K562 (cell line): ENCODE measurements around the gene ARHGEF7. TPM values are rescaled to one million over a fixed set of nuclear protein-coding genes. Genes with fewer than 3 reads are reported as not detected.

Source experiments
- ATAC-seq: fragments of 200-7000 bp; cut with Tn5 transposase; 3 replicates; pipeline ENCODE4 v1.9.1; 2020; ENCODE audit warnings: moderate library complexity
- BruUV-seq: library from RNA; stranded (reverse); fragments of 400-500 nt; replicated peaks from 2 replicates; lab custom pipeline; 2021; lab: Mats Ljungman, UMichigan
- CTCF ChIA-PET: fragments of 300-600 bp; formaldehyde crosslinking; extraction: SDS; loops from one replicate; lab custom pipeline; 2021; ENCODE audit warnings: low intra/inter-chr PET ratio; lab: Yijun Ruan, JAX
- POLR2A ChIA-PET: fragments of 300-600, 350-650 bp; sonication (Branson Sonifier 250); formaldehyde crosslinking; extraction: SDS; loops from one replicate; lab custom pipeline; 2021; ENCODE audit warnings: antibody characterized with exemption, inconsistent platforms; lab: Yijun Ruan, JAX
- DNase-seq, 4 experiments: peaks; one replicate each; pipeline versions ENCODE4 v3.0.0 to v3.0.0-alpha.2; 2011 to 2018; ENCODE audit warnings: low spot score in 3 of 4, mixed read lengths in 3 of 4; ENCODE audit errors: extremely low read depth in 1 of 4
- FAIRE-seq: peaks from 2 replicates; lab custom pipeline; 2011; peaks lifted over from hg19 to GRCh38; lab: Jason Lieb, UNC
- H2AFZ ChIP-seq: 2 replicates; pipeline ENCODE4 v1.6.0; 2011; ENCODE audit warnings: low read depth, low read length, control low read depth, inconsistent platforms
- H3K27ac ChIP-seq: fragments of 200-600 bp; 3 replicates; pipeline ENCODE4 v1.8.0; 2011; ENCODE audit warnings: low read depth, mild to moderate bottlenecking, control low read depth, inconsistent platforms, low read length, moderate library complexity, mixed read lengths; ENCODE audit errors: extremely low read depth
- H3K27me3 ChIP-seq, 2 experiments: fragments of 300-600 bp in 1 of 2; 2 replicates in 1 of 2; 3 replicates in 1 of 2; pipeline versions ENCODE4 v1.6.0 to v1.8.0; 2011; ENCODE audit warnings: inconsistent platforms in 2 of 2, low read length in 2 of 2, mild to moderate bottlenecking in 1 of 2, mixed read lengths in 1 of 2, moderate library complexity in 1 of 2; ENCODE audit not compliant: control insufficient read depth in 2 of 2, insufficient read depth in 2 of 2
- H3K36me3 ChIP-seq: fragments of 300-600 bp; 3 replicates; pipeline ENCODE4 v1.8.0; 2011; ENCODE audit warnings: mild to moderate bottlenecking, low read length, inconsistent platforms; ENCODE audit not compliant: control insufficient read depth, insufficient read depth
- H3K4me1 ChIP-seq, 2 experiments: fragments of 200-600 bp in 1 of 2; replicated peaks in 1 of 2; 2 replicates in 1 of 2; 3 replicates in 1 of 2; pipeline versions ENCODE4 v1.5.1 to v1.8.0; 2011; ENCODE audit warnings: inconsistent platforms in 2 of 2, low read length in 2 of 2, mild to moderate bottlenecking in 1 of 2, mixed read lengths in 1 of 2, moderate library complexity in 1 of 2; ENCODE audit not compliant: control insufficient read depth in 2 of 2, insufficient read depth in 2 of 2
- H3K4me2 ChIP-seq: 2 replicates; pipeline ENCODE4 v1.6.1; 2011; ENCODE audit warnings: low read length, control low read depth, inconsistent platforms, mixed read lengths; ENCODE audit not compliant: insufficient read depth
- H3K4me3 ChIP-seq: fragments of 200-600 bp; sonication (generic), shearing (Covaris generic); 2 replicates; pipeline ENCODE4 v1.5.1; 2016; ENCODE audit warnings: control low read depth, inconsistent platforms
- H3K79me2 ChIP-seq: fragments of 200-600 bp; 3 replicates; pipeline ENCODE4 v1.8.0; 2011; ENCODE audit warnings: low read length, inconsistent platforms; ENCODE audit not compliant: control insufficient read depth, insufficient read depth
- H3K9ac ChIP-seq, 2 experiments: 2 replicates each; pipeline versions ENCODE4 v1.6.0 to v1.6.1; 2011; ENCODE audit warnings: low read depth in 2 of 2, low read length in 2 of 2, control low read depth in 1 of 2, inconsistent platforms in 1 of 2, mild to moderate bottlenecking in 1 of 2, mixed read lengths in 1 of 2; ENCODE audit not compliant: insufficient read depth in 1 of 2
- H3K9me1 ChIP-seq: one replicate; pipeline ENCODE4 v1.6.0; 2011; ENCODE audit warnings: inconsistent platforms, mild to moderate bottlenecking, low read length, moderate library complexity; ENCODE audit not compliant: control insufficient read depth, insufficient read depth
- H3K9me3 ChIP-seq: replicated peaks from 2 replicates; pipeline ENCODE4 v1.5.1; 2011; ENCODE audit warnings: low read depth, low read length, inconsistent platforms; ENCODE audit not compliant: control insufficient read depth, insufficient read depth
- H4K20me1 ChIP-seq: replicated peaks from 2 replicates; pipeline ENCODE4 v1.6.1; 2011; ENCODE audit warnings: low read length, inconsistent platforms, mixed read lengths; ENCODE audit not compliant: control insufficient read depth, insufficient read depth
- ADNP ChIP-seq: fragments of 200-800 bp; sonication (Bioruptor generic); IDR thresholded peaks from 2 replicates; pipeline ENCODE4 v1.6.1; 2016; ENCODE audit warnings: missing genetic modification characterization, missing compliant biosample characterization
- EGR1 ChIP-seq: fragments of 450-650 bp; conservative IDR thresholded peaks from 2 replicates; pipeline ENCODE4 v1.6.1; 2017; ENCODE audit warnings: mild to moderate bottlenecking
- ELK1 ChIP-seq: sonication (generic); formaldehyde crosslinking; IDR thresholded peaks from 2 replicates; pipeline ENCODE4 v1.8.1; 2022; ENCODE audit warnings: missing genetic modification reagents
- GTF2B ChIP-seq: IDR thresholded peaks from 2 replicates; pipeline ENCODE4 v1.6.1; 2011; ENCODE audit not compliant: insufficient read length; ENCODE audit errors: extremely low read depth
- HNRNPL ChIP-seq: fragments of 200-400 bp; formaldehyde crosslinking; IDR thresholded peaks from 2 replicates; pipeline ENCODE4 v1.6.1; 2017; ENCODE audit warnings: low read depth, mild to moderate bottlenecking, low read length
- MEF2D ChIP-seq: conservative IDR thresholded peaks from 2 replicates; pipeline ENCODE4 v1.6.1; 2016; ENCODE audit warnings: low read depth, missing genetic modification characterization, missing compliant biosample characterization
- RAD21 ChIP-seq, 2 experiments: fragments of 250-450 bp in 1 of 2; fragments of 450-650 bp in 1 of 2; sonication (Bioruptor Pico) in 1 of 2; formaldehyde crosslinking in 1 of 2; IDR thresholded peaks in 1 of 2; conservative IDR thresholded peaks in 1 of 2; 2 replicates each; pipeline versions ENCODE4 v1.4.0 to v1.8.0; 2020 to 2022; ENCODE audit warnings: mild to moderate bottlenecking in 2 of 2, moderate library complexity in 1 of 2
- SMAD2 ChIP-seq: fragments of 150-350 bp; IDR thresholded peaks from 2 replicates; pipeline ENCODE4 v1.6.1; 2014; ENCODE audit warnings: low read depth, mild to moderate bottlenecking, low read length
- SMARCA5 ChIP-seq: fragments of 450-650 bp; IDR thresholded peaks from 2 replicates; pipeline ENCODE4 v1.6.1; 2016
- SNAPC5 ChIP-seq: fragments of 250-450 bp; sonication (Bioruptor Pico); IDR thresholded peaks from 2 replicates; pipeline ENCODE4 v1.8.0; 2021; ENCODE audit warnings: moderate library complexity, mild to moderate bottlenecking, inconsistent platforms
- ZNF24 ChIP-seq: fragments of 450-650 bp; IDR thresholded peaks from 2 replicates; pipeline ENCODE4 v1.6.1; 2016
- WGBS: fragments of 100-300 bp; shearing (Covaris generic); methylation state at CpG from one replicate; pipeline ENCODE4 v1.1.6; 2016; ENCODE audit warnings: low coverage, mixed read lengths; ENCODE audit not compliant: insufficient coverage; ENCODE audit errors: missing lambda C conversion rate; 5-methylcytosine and 5-hydroxymethylcytosine counted together
- in situ Hi-C: fragments of 300-500 bp; cut with MboI; formaldehyde crosslinking; loops from 4 replicates; pipeline ENCODE4 v1.15.0; 2018; ENCODE audit warnings: inconsistent platforms, mixed read lengths
- intact Hi-C: fragments of 100-400 bp; cut with micrococcal nuclease; formaldehyde crosslinking; loops from 2 replicates; pipeline ENCODE4 v1.14.2; 2022
- polyA plus RNA-seq, 8 experiments: library from polyadenylated mRNA; depleted of rRNA in 4 of 8; stranded (reverse) in 5 of 8; unstranded in 3 of 8; fragments of >200 nt; fragmentation: Nextera tagmentation in 2 of 8; fragmentation: Illumina TruSeq in 1 of 8; extraction: Ambion mirVana in 2 of 8; extraction: Trizol in 1 of 8; gene quantifications; 2 replicates each; pipeline versions ENCODE4 v1.2.1 to v1.2.3, GENCODE V29; 2011 to 2014; ENCODE audit warnings: inconsistent platforms in 1 of 8, missing spikeins in 1 of 8
- total RNA-seq, 7 experiments: library from RNA; depleted of rRNA in 6 of 7; stranded (reverse); fragments of >200 nt in 6 of 7; fragmentation: Illumina TruSeq in 2 of 7; extraction: Trizol in 2 of 7; gene quantifications; 2 replicates each; pipeline versions ENCODE4 v1.2.1 to v1.2.3, GENCODE V29; 2011 to 2021; ENCODE audit warnings: low replicate concordance in 1 of 7

Gene ARHGEF7
- total and polyA plus RNA-seq, 9 of the 15 experiments (the other 6 are each of a cell fraction or from before 2014, with no cell fraction given), result 2.1 to 26.8 (median 17.5) TPM

- Histone ChIP-seq H3K27ac (no peak overlapping the region), H3K4me2 (no peak overlapping the region)
- TF ChIP-seq GTF2B, result no peak
- no peak for TF ChIP-seq EGR1
- no peak for TF ChIP-seq SMARCA5
- TF ChIP-seq MEF2D (tag), result no peak
- no peak for TF ChIP-seq SNAPC5 (CRISPR knock-in tag)
- no peak for TF ChIP-seq RAD21 (CRISPR knock-in tag; conservative IDR thresholded peaks at IDR 0.05 in 1 of 2, IDR thresholded peaks at IDR 0.05 in 1 of 2)
- no peak for TF ChIP-seq HNRNPL
- no peak for TF ChIP-seq ELK1 (CRISPR knock-in tag)
- TF ChIP-seq SMAD2, result no peak
- TF ChIP-seq ZNF24, result no peak
- no peak for TF ChIP-seq ADNP (tag)
- TF ChIP-seq, all 486 proteins: peak for 0
- intact Hi-C loops (no loop called here), in situ Hi-C loops (no loop called here)
- ChIA-PET POLR2A (no interaction called here), CTCF (no interaction called here)
- no peak for DNase-seq
- H3K36me3 ChIP-seq, result no peaks in the 10 kb centered on the region; the same call in 2 of the 3 replicates
- no peaks in the 10 kb centered on the region for H3K9me3 ChIP-seq
- WGBS, result 70% methylated on average over 4 of the region's 4 CpGs
- ATAC-seq, result no peak
- no peak overlapping the region for H3K4me3 ChIP-seq
- FAIRE-seq, result no peak
- no peaks in the 10 kb centered on the region for H3K9me1 ChIP-seq
- peaks cover 29% of the 10 kb centered on the region for H3K79me2 ChIP-seq
- H3K27me3 ChIP-seq, result no peaks in the 10 kb centered on the region
- peaks cover 0 to 12% of the 10 kb centered on the region in 2 experiments; a peak in 2 of 5 replicates for H3K4me1 ChIP-seq
- peaks cover 3% of the 10 kb centered on the region; the same call in 1 of the 2 replicates for H4K20me1 ChIP-seq
- BruUV-seq, result no TSS peak
- no peak overlapping the region for H2AFZ ChIP-seq
- no peak overlapping the region for H3K9ac ChIP-seq
Observed at GRCh38 chr13:111212517-111212873, 97.4 kb downstream of the ARHGEF7 start.
